ENCODE measurements around the gene CLIP1. TPM values are rescaled to one million over a fixed set of nuclear protein-coding genes. Genes with fewer than 3 reads are reported as not detected.

Gene CLIP1
- total and polyA plus RNA-seq, 2 of the 8 experiments (the other 6 are each of a cell fraction or from before 2014, with no cell fraction given), result 19.0 to 27.6 TPM

- no peak for FAIRE-seq
- H3K9ac ChIP-seq (replicated peaks in 1 of 4; ENCODE audit: extremely low read depth in 1 of 4, low read depth in 3 of 4, low read length in 3 of 4), result no peak overlapping the region
Measured at GRCh38 chr12:122449317-122449716, 26.8 kb upstream of the CLIP1 start.

More at GRCh38 chr12:122449317-122449716, 26.8 kb upstream of the CLIP1 start:
- Histone ChIP-seq H2BK5ac (ENCODE audit: low read depth, low read length) (no peak overlapping the region), H2AFZ (ENCODE audit: low read length) (no peak overlapping the region), H3K23me2 (ENCODE audit: low read depth, low read length) (no peaks in the 10 kb centered on the region), H3K4me2 (ENCODE audit: insufficient read depth in 1 of 2, low read depth in 2 of 2, low read length in 2 of 2) (no peak overlapping the region), H4K8ac (ENCODE audit: extremely low read depth, insufficient read depth, low read length) (no peak overlapping the region), H2BK20ac (ENCODE audit: low read length) (no peak overlapping the region), H4K5ac (ENCODE audit: insufficient read length, low read depth, low read length) (no peak overlapping the region), H3K4me3 (ENCODE audit: extremely low read depth in 1 of 4, insufficient read depth in 2 of 4, low read depth in 3 of 4, low read length in 4 of 4) (no peak overlapping the region), H2AK5ac (ENCODE audit: low read depth, low read length) (no peak overlapping the region), H3K4ac (replicated peaks; ENCODE audit: insufficient read length, low read depth, low read length) (no peak overlapping the region), H3K36me3 (ENCODE audit: control insufficient read depth in 2 of 4, insufficient read depth in 4 of 4, low read length in 3 of 4) (no peaks in the 10 kb centered on the region), H3K27me3 (replicated peaks in 1 of 4; ENCODE audit: control insufficient read depth in 3 of 4, extremely low read depth in 1 of 4, insufficient read depth in 3 of 4, low read length in 3 of 4) (no peaks in the 10 kb centered on the region), H3K27ac (ENCODE audit: low read depth, low read length) (no peak overlapping the region), H2BK12ac (ENCODE audit: low read depth, low read length) (no peak overlapping the region), H3K56ac (replicated peaks; ENCODE audit: insufficient read length, low read depth, low read length) (no peak overlapping the region), H3K23ac (ENCODE audit: insufficient read length) (no peak overlapping the region), H3K79me2 (ENCODE audit: control insufficient read depth in 1 of 2, insufficient read depth in 2 of 2, low read length in 2 of 2) (no peaks in the 10 kb centered on the region), H2BK15ac (ENCODE audit: low read length) (no peak overlapping the region), H4K20me1 (replicated peaks in 1 of 2; ENCODE audit: control insufficient read depth in 1 of 2, insufficient read depth in 2 of 2, low read length in 2 of 2) (no peaks in the 10 kb centered on the region), H3K14ac (ENCODE audit: insufficient read length) (no peak overlapping the region), H4K91ac (replicated peaks; ENCODE audit: insufficient read length, low read length) (no peak overlapping the region), H3K4me1 (replicated peaks in 1 of 4; ENCODE audit: control insufficient read depth in 3 of 4, insufficient read depth in 4 of 4, low read length in 3 of 4) (no peaks in the 10 kb centered on the region), H3K79me1 (ENCODE audit: low read depth, low read length) (no peaks in the 10 kb centered on the region), H3K18ac (ENCODE audit: extremely low read depth, low read length) (no peak overlapping the region), H3K9me3 (ENCODE audit: insufficient read depth in 2 of 2, low read depth in 1 of 2, low read length in 1 of 2) (no peaks in the 10 kb centered on the region), H2BK120ac (replicated peaks; ENCODE audit: low read depth, low read length) (no peak overlapping the region)
- DNase-seq (ENCODE audit: low read depth in 1 of 2, low spot score in 2 of 2), result no peak
- POLR2A ChIA-PET (ENCODE audit: partially characterized antibody), result interaction anchor here (0.8 kb wide), 3 partner anchors 12 to 49 kb away, joined by 3 to 4 read pairs (median 3); no protein-coding TSS in a partner anchor
- TF ChIP-seq ZNF274 (IDR thresholded peaks at IDR 0.05; ENCODE audit: borderline replicate concordance, extremely low read depth, low read length) (no peak), CTBP2 (IDR thresholded peaks at IDR 0.05; ENCODE audit: borderline replicate concordance, insufficient read depth, insufficient read length, low read length) (no peak), PHF8 (conservative IDR thresholded peaks at IDR 0.05; ENCODE audit: low read depth, low read length) (no peak), YY1 (IDR thresholded peaks at IDR 0.05; ENCODE audit: low read depth, low read length) (no peak)
- 88% methylated on average over 2 of the region's 2 CpGs; no CpG with 5 or more reads in 1 of the 2 experiments for whole genome bisulfite sequencing, 2 experiments (ENCODE audit: extremely low coverage in 1 of 2, insufficient coverage in 1 of 2, insufficient read length in 1 of 2, insufficient replicate concordance in 2 of 2, low coverage in 1 of 2, low lambda C conversion rate in 2 of 2, missing lambda C conversion rate in 1 of 2)
- CTCF ChIA-PET (ENCODE audit: partially characterized antibody), result interaction anchor here (0.6 to 1.8 kb wide), 5 partner anchors 16 to 133 kb away, joined by 3 to 4 read pairs (median 3); no protein-coding TSS in a partner anchor

Measured in H1 (cell line).